Measurements from ENCODE around the gene KLHDC3. TPM values are rescaled to one million over a fixed set of nuclear protein-coding genes. Genes with fewer than 3 reads are reported as not detected.

Gene KLHDC3
- total and polyA plus RNA-seq, 2 of the 13 experiments (the other 11 are each of a cell fraction or from before 2014, with no cell fraction given) = 78.3 to 91.5 TPM

- BruUV-seq (replicated peaks) = no TSS peak
- FAIRE-seq = no peak
- Histone ChIP-seq H3K79me2 (ENCODE audit: insufficient read depth, low read length) (no peaks in the 10 kb centered on the region), H3K36me3 (replicated peaks in 1 of 2; ENCODE audit: control insufficient read depth in 1 of 2, insufficient read depth in 2 of 2, low read length in 2 of 2) (peaks cover 29 to 73% of the 10 kb centered on the region in 2 experiments), H3K4me2 (ENCODE audit: low read depth, low read length) (no peak overlapping the region), H3K27ac (ENCODE audit: extremely low read length, insufficient read depth, low read length) (no peak overlapping the region), H3K4me1 (ENCODE audit: insufficient read depth, low read length) (peaks cover 4% of the 10 kb centered on the region; the same call in 1 of the 2 replicates), H3K4me3 (replicated peaks in 1 of 3; ENCODE audit: insufficient read depth in 1 of 3, low read depth in 2 of 3, low read length in 3 of 3) (no peak overlapping the region), H3K27me3 (ENCODE audit: control insufficient read depth in 1 of 2, insufficient read depth in 2 of 2, low read length in 2 of 2) (no peaks in the 10 kb centered on the region), H3K9ac (ENCODE audit: insufficient read depth, low read depth, low read length) (no peak overlapping the region), H4K20me1 (ENCODE audit: insufficient read depth, low read length) (no peaks in the 10 kb centered on the region), H2AFZ (ENCODE audit: low read length) (no peak overlapping the region), H3K9me3 (ENCODE audit: low read length) (no peaks in the 10 kb centered on the region)
- DNase-seq (ENCODE audit: low spot score) = no peak
- intact Hi-C loops (cut with micrococcal nuclease; ENCODE audit: unreplicated experiment) (no loop called here), in situ Hi-C loops (cut with HindIII; ENCODE audit: extremely low pct_ligation_motif_present, low pct_unique_long_range_greater_than_20kb) (no loop called here)
- no peak for ATAC-seq
- 96% methylated on average over 9 of the region's 9 CpGs for WGBS (ENCODE audit: low lambda C conversion rate)
- CTCF ChIA-PET (ENCODE audit: low intra/inter-chr PET ratio, low total read pairs) = interaction anchor here (1.4 kb wide), 1 partner anchor 123 kb away, joined by 3 read pairs; no protein-coding TSS in a partner anchor
- POLR2A ChIA-PET = interaction anchor here (0.6 kb wide), 1 partner anchor 14 kb away, joined by 3 read pairs; the partner anchor contains the start of gene RRP36
- no peak for TF ChIP-seq MXI1 (IDR thresholded peaks at IDR 0.05; ENCODE audit: borderline replicate concordance, low read depth, low read length)
- no peak for TF ChIP-seq ZNF503 (CRISPR knock-in tag; IDR thresholded peaks at IDR 0.05)
- TF ChIP-seq ZNF773 (CRISPR knock-in tag; IDR thresholded peaks at IDR 0.05; ENCODE audit: borderline replicate concordance) = no peak
- TF ChIP-seq PRPF4 (IDR thresholded peaks at IDR 0.05; ENCODE audit: low read depth, low read length, poor library complexity, severe bottlenecking) = no peak
- TF ChIP-seq ZNF614 (CRISPR knock-in tag; IDR thresholded peaks at IDR 0.05; ENCODE audit: borderline replicate concordance) = no peak
- TF ChIP-seq PITX1 (CRISPR knock-in tag; IDR thresholded peaks at IDR 0.05) = no peak
- TF ChIP-seq PHF20 (CRISPR knock-in tag; IDR thresholded peaks at IDR 0.05) = no peak
- TF ChIP-seq HNRNPK (IDR thresholded peaks at IDR 0.05; ENCODE audit: low read depth, low read length, poor library complexity, severe bottlenecking) = no peak
- TF ChIP-seq TFDP1 (CRISPR knock-in tag; IDR thresholded peaks at IDR 0.05; ENCODE audit: borderline replicate concordance) = no peak
- TF ChIP-seq KLF15 (CRISPR knock-in tag; IDR thresholded peaks at IDR 0.05; ENCODE audit: borderline replicate concordance) = no peak
- TF ChIP-seq ZNF746 (CRISPR knock-in tag; IDR thresholded peaks at IDR 0.05) = no peak
- no peak for TF ChIP-seq GABPA (IDR thresholded peaks at IDR 0.05; ENCODE audit: low read depth, low read length)
- no peak for TF ChIP-seq GABPA (CRISPR knock-in tag; IDR thresholded peaks at IDR 0.05; ENCODE audit: low read depth)
- TF ChIP-seq ZHX2 (IDR thresholded peaks at IDR 0.05; ENCODE audit: low read depth) = no peak
- no peak for TF ChIP-seq ZHX2 (CRISPR knock-in tag; IDR thresholded peaks at IDR 0.05; ENCODE audit: borderline replicate concordance)
Measured at GRCh38 chr6:43007126-43007525, 6.9 kb upstream of the KLHDC3 start.
